HG03066 (cell line): ENCODE results near the gene TTC33.

Experiments
- ATAC-seq: cut with Tn5 transposase; IDR thresholded peaks from one replicate; pipeline ENCODE4 v1.9.1; 2021; ENCODE audit warnings: low read depth; ENCODE audit not compliant: unreplicated experiment

The TTC33 gene

DNA sequence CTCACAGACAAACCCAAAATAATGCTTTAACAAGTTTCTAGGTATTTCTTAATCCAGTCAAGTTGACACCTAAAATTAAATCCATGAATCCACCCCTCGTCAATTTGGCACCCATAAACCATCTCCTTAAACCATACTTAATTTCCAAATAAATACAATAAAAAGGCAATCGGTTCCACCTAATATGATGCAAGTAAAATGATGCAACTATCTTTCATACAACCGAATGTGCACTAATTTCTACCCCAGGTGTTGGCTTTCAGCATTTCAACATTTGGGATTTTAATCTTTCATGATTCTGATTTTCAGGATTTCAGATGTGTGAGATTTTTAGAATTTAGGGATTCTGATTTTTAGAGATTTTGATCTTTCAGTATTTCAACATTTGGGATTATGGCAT lies 25.1 kb upstream of the TTC33 start:
- ATAC-seq = no peak

DNA sequence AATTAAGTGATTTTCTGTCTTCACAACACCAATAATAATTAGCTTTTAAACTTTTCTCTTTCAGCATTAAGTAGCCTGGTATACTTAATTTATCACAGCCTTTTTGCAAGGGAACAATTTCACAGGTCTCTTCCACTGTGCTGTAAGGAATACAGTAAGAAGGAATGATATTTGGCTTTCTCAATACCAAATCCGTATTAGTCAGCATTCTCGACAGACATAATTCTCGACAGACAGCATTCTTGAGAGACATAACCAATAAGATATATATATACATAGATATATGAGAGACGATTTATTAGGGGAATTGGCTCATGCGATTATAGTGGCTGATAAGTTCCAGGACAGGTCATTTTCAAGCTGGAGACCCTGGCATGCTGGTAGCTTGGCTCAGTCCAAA lies 24.4 kb upstream of the TTC33 start:
- no peak for ATAC-seq

DNA sequence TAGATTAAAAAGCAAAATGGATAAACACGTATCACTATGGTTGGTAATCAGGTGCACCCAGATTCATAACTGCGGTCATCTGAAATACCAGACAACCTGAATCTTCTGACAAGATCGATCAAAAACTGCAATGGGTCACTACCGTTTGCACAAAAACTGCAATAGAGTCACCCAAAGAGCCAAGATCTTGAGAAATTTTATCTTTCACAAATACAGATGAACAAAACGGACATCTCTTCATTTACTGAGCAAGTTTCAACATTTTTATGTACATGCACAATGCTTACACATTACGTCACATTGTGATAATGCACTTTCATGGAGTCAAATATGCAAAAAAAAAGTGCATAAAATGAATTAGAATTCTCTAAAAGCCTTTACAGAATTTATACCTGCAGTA lies 23.8 kb upstream of the TTC33 start:
- no peak for ATAC-seq

DNA sequence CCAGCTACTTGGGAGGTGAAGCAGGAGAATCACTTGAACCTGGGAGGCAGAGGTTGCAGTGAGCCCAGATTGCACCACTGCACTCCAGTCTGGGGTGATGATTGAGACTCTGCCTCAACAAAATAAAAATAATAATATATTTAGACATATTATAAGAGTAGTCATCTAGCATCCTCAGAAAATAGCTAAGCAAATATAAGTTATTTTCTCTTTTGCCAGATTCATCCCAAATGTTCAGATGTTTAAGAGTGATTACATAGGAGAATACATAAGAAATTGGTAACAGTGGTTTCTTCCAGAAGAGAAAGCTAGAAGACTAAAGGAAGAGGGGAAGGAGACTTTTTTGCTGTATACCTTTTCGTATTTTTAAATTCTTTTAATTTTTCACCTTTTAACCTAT lies 22.4 kb upstream of the TTC33 start:
- ATAC-seq = no peak

DNA sequence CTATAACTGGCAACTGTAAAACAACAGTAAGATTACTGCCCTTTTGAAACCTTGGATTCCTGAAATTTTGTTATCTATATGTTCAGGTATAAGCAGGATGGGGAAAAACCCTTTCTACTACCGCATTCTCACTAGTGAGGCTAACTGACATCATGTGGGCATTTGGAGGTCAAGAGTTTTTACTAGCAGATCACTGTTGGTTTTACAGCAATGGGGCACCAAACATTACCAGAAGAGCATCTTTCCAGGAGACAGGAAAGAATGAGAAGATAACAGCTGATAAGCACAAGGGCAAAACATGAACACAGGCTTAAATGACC lies 20.9 kb upstream of the TTC33 start:
- no peak for ATAC-seq

DNA sequence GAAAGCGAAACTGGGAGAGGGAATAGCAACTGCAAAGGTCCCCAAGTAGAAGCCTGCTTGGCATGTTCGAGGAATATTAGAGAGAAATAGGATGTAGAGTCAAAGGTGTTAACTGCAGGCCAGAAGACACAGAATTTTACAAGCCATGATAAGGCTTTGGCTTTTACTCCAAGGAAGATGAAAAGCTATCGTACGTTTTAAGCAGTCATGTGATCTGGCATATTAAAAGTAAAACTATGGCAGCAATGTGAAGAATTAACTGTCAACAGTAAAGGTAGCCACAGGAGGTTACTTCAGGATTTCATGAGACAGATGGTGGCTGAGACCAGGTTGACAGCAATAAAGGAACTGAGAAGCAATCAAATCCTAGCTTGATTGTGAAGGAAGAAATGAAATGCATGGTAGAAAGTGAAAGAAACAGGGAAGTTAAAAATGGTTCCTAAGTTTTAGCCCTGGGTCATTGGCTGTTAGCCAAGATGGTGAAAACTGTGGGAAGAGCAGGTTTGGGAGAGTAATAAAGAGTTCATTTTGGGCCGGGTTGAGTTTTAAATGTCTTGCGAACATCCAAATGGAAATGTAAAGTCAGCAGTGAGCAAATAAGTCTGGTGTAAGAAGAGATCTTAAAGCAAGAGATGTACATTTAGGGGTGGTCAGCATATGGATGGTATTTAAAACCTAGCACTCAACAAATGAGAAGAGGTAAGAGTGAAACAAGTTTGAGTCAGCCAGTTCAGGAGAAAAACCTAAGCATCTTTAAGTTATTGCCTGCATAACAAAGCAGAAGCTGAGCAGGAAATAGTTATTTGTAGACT lies 20.3 kb upstream of the TTC33 start:
- ATAC-seq = no peak

DNA sequence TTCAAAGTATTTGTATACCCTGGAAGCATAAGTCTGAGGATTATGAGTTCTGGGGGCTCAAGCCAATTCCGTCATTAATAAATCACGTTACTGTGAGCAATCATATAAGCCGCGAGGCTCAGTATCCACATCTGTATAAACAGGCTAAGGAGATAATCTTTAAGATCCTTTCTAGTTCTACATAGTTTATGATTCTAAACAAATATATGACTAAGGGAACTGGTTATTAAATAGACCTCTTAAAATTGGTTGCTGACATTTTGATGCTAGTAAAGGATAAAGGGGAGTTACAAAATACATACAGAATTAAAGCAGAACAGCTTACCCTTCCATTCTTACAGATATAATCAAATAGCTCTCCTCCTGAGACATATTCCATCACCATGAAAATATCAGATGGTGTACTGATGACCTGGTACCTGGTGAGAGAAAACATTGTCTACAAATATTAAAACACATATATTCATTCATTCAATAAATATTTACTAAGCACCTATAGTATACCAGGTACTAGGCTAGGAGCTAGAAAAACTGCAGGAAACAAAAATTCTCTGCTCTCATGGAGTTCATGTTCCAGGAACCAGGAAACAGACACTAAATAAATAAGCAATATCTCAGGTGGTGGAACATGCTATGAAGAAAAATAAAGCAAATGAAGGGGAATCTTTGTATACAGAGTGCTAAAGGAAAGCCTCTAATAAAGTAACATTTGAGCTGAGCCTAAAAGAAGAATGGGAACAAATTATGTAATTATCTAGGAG lies 19.5 kb upstream of the TTC33 start:
- no peak for ATAC-seq

DNA sequence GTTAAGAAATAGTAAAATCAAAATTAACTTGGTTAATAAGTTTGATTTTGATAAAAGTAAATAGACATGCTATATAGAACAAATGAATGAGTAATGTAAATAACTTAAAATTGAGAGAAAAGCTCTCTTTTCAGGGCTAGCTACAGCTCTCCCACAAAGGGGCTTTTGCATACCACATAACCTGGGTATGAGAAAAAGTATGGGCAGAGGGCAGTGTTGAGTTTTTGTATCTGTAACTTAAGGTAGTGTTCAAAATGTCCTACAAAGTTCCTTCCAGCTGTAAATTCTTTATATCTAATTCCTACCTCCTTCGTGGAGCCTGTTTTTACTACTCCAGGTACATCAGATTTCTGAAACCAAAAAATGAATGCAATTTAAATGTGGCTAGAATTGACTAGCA lies 18.9 kb upstream of the TTC33 start:
- ATAC-seq = no peak

DNA sequence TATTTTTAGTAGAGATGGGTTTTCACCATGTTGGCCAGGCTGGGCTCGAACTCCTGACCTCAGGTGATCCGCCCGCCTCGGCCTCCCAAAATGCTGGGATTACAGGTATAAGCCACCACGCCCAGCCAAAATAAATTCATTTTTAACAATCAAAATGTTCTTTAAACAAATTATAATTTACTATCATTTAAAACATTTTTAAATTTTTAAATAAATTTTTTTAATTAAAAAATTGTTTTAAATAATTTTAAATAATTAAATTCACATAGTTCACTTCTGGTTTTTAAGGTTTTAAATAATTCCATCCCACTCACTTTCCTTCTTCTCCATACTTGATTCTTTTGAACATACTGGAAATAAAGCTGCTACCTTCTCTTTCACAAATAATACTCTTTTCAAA lies 15.0 kb upstream of the TTC33 start:
- ATAC-seq = no peak

DNA sequence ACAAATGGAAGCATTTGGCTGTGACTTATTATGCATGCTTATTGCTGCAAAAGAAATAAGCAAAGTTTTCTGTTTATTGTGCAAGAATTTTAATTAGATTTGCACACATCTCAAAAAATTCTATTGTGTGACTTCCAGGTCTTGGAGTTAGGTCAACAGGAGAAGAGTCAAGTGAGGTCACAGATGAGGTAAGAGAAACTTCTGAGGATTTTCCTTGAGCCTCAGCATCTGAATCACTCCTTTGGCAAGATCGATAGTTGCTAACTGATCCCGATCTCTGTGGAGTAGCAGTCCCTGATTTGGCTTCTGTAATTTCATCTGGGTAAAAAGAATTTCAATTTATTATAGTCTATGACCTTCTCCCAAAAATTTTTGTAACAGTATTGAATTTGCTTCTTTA lies 6.9 kb upstream of the TTC33 start:
- no peak for ATAC-seq

DNA sequence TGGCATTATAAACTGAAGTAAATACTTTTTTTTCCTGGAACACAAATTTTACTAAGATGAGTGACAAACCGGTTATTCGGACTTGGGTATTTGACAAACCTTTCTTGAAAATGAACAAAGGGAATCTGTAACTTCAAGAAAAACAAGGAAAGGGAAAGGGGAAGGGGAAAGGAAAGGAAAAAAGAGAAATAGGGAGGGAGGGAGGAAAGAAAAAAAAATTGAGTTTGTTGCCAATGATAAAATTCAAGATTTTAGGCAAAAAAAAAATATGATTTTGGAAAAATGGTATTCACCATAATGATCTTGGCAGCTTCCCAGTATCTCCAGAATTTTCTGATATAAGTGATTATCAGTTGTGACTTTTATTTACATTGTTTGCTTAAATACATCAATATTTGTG lies 1.6 kb upstream of the TTC33 start:
- ATAC-seq = no peak

DNA sequence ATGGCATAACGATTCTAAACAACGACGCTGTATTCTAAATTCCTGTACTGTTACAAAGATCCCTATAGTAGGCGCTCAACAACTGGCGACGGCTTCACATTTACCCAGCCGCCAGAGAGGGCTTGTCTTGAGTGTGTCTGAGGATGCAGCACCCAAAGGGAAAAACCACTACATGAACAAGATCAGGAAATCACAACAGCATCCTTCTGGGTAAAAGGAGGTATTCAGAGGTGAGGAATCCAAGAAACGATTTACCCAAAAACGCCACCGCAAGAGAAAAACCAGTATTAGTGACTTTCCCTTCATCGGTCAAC lies 711 bp downstream of the TTC33 start:
- peak; percentile 78 for ATAC-seq

DNA sequence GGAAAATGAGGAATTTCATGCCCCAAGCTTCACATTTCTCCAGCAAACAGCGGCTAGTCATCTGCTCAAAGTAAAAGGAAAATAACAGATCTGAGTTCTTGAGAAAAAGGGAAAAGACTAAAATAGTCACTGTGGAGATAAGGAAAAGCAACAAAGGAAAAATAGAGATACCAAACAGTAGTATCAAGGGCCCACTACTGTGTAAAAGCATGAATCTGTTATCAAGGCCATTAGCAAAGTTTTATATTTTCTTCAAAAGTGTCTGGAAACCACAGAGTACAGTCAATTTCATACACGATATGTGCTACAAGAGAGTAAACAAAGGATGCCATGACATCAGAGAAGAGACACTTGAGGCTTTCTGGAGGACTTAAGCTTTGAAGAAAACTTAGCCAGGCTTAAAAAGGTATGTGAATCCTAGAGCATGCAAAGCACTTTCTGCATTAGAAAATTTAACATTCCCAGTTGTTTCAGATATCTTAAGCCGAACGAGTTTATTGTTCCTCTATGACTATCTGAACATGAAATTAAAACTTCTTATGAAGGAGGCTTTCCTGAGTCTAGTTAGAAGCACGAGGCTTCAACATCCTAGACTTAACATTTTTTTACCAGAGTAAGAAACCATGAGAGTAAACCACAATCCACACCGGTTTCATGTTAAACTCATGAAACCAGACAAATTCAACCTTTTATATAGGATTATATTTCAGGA lies 1.2 kb downstream of the TTC33 start:
- peak; percentile 10 for ATAC-seq

DNA sequence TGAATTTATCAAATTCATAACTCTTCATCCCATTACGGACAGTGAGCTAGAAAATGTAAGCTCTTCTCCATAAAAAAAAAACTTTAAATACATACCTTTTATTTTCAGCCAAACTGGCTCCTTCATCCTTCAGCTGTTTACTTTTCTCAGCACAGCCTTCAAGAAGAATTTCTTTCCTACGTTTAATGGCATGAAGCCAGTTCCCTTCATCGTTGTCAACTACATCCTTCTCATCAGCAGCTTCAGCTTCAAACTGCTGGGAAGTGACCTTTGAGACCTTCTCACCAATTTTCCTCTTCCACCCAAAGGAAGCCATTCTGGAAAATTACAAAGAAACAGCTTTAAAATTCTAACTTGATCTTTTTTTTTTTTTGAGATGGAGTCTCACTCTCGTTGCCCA lies 9.1 kb downstream of the TTC33 start:
- ATAC-seq = no peak

DNA sequence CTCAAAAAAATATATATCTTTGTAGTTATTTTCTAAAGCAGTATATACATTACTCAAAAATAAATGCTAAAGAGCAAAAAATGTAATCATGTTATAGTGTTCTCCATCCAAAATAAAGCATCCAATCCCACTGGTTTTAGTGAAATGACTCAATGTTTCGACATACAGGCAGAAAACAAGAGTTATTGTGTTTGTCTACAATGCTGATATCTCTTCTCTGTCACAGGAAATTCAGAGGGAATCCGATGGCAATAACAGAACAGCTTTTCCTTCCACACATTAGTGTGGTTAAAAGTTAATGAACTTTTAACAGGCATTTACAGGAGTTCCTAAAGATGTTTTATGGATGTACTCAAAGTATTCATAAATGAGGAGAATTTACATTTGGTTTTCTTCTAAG lies 12.0 kb downstream of the TTC33 start:
- ATAC-seq = no peak

DNA sequence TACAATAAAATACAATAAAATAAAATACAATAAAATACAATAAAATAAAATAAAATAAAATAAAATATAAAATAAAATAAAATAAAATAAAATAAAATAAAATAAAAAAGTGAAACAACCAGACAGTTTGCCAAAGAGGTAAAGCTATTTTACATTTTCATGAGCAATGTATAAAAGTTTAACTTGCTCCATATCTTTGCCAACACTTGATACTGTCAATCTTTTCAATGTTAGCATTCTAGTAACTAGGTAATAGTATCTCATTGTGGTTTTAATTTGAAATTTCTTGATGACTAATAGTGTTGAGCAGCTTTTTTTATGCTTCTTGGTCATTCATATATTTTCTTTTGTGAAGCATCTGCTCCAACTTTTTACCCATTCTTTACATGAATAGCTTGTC lies 17.3 kb downstream of the TTC33 start:
- no peak for ATAC-seq

DNA sequence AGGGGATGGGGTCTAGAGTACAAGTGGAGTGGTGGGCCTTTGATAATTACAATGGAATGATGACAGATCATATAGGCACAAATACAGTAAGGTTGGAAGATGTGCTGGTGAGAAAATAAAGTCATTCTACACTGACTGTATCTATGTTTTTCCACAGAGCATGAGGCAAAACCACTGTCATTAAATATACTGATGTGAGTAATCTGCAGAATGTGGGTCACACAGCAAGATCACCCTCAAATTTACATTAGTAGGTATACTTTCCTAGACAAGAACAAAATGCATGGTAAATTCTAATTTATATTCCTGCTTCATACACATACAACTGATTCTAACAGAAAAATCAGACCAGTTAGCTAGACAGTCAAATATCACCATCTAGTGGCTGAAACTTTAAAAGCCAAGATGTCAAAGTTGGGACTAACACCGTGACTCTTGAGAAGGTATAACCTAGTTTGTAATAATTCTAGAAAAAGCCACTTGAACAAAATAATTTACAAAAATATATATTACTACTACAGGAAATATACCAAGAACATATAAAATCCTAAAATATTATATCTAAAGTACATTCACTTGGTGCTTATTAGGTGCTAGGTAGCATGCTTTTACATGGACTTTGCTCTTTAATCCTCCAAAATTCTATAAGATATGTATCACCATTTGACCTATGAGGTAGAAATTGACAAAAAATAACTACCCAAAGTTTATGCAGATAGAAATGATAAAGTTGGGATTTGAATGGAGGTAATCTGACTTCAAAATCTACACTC lies 19.5 kb downstream of the TTC33 start:
- ATAC-seq = no peak

DNA sequence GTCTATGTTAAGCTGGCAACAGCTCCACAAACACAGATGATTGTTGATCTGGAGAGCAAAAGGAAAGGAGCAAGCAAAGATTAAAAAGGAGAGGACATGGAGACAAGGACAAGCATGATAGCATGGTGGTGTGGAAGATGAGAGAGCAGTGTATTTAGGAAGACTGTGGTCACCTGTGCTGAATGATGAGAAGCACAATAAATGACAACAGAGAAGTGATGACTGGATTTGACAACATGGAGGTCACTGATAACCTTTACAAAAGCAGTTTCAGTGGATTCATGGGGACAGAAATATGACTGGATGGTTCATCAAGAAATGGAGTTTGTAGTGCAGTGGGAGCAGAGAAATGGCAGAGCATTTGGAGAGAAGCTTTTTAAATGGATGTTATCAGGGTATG lies 20.2 kb downstream of the TTC33 start:
- ATAC-seq = no peak

DNA sequence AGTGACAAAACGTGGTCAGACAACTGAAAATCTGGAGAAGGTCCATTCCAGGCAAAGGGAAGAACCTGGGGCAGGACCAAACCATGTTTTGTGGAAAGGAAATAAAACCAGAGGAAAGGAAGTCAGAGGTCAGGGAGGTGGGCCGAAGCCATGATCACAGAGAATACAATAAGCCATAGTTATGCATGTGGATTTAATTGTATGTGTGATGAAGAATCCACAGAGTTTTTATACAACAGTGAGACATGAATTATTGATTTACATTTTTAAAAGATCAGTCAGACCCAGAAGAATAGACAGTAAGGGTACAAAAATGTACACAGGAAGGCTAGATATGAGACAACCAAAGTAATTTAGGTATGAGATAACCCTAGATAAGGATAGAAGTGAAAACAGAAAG lies 20.8 kb downstream of the TTC33 start:
- no peak for ATAC-seq

DNA sequence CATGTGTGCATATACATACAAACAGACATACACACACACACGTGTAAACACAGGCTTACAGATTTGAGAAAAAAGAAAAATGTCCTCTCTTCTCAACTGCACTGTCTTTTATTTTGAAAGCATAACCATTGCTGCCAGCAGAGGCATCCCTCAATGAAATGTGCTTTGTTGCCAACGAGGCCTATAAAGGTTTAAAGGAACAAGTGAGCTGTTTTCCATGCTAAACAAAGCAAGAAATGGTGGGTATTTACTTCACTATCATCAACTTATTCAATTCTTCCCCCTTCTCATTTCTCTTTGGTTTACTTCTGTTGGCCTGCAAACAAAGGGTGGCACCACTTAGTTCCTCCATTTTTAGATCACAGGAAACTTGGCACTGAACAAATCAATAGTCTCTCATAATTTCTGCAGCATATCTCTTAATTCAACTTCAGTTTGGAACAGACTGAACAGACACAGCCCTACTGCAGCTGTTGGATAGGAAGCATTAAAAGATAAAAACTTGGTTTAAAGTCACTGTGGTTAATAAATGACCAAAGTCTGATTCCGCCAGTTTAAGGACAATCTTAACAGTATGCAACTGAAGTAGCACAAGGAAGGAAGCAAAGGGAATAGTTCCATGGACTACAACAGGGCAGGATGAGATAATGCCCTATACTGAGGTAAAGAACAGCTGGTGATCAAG lies 21.7 kb downstream of the TTC33 start:
- no peak for ATAC-seq

DNA sequence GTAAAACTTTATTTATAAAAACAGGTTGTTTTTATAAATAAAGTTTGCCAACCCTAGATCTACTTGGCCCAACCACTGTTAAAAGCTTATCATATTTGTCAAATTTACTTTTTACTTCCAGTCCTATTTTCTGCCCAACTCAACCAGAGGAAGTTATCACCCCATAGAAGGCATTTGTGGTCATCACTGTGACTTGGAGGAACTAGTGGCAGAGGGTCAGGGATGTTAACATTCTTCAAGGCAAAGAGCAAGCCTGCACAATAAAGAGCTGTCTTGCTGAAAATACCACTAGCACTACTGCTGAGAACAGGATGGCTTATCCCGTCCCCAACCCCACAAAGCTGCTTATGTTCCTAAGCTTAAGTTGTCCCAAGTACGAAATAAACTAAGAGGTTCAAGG lies 22.3 kb downstream of the TTC33 start:
- no peak for ATAC-seq
